Measurements from ENCODE around the gene HOXC12.

Gene HOXC12

GRCh38 chr12:53940443-53941014 is 14.2 kb upstream of the HOXC12 start:
- no peak for DNase-seq (ENCODE audit: low read depth in 2 of 2, low spot score in 1 of 2)

DNA sequence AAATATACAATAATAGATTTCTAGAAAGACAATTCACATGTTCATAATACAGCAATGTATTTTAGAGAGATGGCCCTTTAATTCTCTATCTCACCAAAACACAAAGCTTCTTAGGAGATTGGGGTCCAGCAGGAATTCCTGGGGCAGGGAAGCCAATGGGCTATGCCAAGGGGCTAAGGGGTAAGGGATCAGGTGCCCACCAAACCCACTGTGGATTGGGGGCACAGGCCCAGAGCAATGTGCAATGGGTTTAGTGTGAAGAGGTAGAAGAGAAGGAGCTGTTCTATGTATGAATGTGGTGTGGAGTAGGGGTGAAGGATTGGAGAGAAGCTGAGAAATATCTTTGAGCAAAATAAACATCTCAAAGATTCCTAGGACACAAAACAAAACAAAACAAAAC is 13.5 kb upstream of the HOXC12 start:
- DNase-seq (ENCODE audit: low read depth in 2 of 2, low spot score in 1 of 2) = no peak

GRCh38 chr12:53941750-53942149 is 13.0 kb upstream of the HOXC12 start:
- no peak for DNase-seq (ENCODE audit: low read depth in 2 of 2, low spot score in 1 of 2)

DNA sequence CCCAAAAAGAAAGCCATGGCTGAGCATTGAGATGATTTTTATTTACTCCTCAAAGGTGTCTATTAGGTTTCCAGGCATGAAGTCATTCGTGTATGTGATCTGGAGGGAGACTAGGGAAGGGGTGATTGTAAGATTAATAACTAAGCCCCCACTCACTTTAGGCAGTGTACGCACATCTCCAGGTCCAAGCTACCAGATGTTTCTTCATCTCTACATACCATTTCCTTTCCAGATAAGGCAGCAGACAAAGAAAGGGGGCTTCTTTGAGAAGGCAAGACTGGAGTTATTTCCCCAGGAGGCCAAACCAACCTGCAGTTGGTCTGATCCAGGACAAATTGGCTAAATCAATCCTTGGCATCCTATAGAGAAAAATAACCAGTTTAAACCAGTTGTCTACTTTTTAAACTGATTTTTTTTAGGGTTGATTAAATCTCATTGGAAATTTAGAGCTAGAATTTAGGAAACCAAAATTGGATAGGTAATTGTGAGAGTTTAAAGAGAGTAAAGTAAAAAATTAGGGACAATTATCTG is 12.2 kb upstream of the HOXC12 start:
- no peak for DNase-seq (ENCODE audit: low read depth in 2 of 2, low spot score in 1 of 2)

- DNase-seq (ENCODE audit: low read depth in 2 of 2, low spot score in 1 of 2) = no peak
Measured at GRCh38 chr12:53944209-53944608, 10.5 kb upstream of the HOXC12 start.

- no peak for DNase-seq (ENCODE audit: low read depth in 2 of 2, low spot score in 1 of 2)
Measured at GRCh38 chr12:53944907-53945847, 9.5 kb upstream of the HOXC12 start.

DNA sequence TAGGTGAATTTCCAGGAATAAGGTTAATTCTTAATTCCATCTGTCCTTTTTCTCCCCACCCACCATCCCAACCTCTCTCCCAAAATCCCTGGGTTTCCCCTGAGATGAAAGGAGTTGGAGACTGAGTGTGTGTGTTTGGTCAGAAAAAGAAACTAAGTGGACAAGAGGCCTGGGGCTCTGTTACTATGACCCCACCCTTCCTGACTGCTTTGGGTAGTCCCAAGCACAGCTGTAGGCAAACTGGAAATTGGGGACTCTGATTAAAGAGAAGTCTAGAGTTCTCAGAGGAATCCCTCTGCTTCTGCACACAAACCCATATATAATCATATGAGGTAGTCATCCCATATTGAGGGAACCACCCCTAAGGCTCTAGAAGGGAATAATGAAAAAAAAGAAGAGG is 7.0 kb upstream of the HOXC12 start:
- no peak for DNase-seq (ENCODE audit: low read depth in 2 of 2, low spot score in 1 of 2)

DNA sequence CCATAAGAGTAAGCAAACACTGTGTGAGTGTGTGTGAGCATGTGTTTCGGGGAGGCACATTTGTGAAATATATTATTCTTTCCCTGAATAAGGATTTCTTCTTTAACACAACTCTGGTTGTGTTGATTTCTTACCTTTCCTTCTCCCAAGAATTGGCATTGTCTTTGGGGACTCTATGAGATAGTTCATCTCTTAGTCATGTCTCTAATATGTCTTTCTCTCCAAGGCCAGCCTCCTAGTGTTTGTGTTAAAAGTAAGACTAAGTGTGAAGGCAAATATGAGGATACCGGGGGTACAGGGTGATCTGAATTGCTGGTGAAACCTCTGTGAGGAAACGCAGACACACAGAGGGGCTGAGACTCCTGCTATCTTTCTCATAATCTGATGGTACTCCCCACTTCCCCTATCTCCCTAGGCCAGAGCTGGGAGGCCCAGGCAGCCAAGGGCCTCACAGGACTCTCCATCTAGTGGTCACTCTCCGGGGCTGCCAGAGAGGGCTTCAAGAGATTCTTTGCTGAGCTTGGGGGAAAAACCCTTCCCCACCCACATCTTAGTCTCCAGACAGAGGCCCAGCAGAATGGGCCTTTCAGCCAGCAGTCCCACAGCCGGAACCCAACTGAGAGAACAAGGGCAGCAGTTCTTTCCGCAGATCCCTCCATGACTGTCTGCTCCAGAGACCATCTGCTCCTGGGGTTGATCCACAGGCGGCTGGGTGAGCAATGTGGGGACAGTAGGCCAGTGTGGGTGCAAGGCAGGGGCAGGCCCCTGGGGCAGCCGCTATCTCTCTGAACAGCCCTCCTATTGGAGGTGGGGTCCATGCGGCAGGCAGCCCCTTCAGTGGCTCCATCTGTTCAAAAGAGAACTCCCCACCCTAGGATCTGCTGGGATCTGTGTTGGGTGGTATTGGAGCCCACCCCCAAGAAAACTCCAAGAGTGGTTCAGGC is 5.8 kb upstream of the HOXC12 start:
- DNase-seq (ENCODE audit: low read depth in 2 of 2, low spot score in 1 of 2) = no peak

- no peak for DNase-seq (ENCODE audit: low read depth in 2 of 2, low spot score in 1 of 2)
Measured at GRCh38 chr12:53949631-53950436, 4.9 kb upstream of the HOXC12 start.

- no peak for DNase-seq (ENCODE audit: low read depth in 2 of 2, low spot score in 1 of 2)
Measured at GRCh38 chr12:53950437-53950773, 4.3 kb upstream of the HOXC12 start.

DNA sequence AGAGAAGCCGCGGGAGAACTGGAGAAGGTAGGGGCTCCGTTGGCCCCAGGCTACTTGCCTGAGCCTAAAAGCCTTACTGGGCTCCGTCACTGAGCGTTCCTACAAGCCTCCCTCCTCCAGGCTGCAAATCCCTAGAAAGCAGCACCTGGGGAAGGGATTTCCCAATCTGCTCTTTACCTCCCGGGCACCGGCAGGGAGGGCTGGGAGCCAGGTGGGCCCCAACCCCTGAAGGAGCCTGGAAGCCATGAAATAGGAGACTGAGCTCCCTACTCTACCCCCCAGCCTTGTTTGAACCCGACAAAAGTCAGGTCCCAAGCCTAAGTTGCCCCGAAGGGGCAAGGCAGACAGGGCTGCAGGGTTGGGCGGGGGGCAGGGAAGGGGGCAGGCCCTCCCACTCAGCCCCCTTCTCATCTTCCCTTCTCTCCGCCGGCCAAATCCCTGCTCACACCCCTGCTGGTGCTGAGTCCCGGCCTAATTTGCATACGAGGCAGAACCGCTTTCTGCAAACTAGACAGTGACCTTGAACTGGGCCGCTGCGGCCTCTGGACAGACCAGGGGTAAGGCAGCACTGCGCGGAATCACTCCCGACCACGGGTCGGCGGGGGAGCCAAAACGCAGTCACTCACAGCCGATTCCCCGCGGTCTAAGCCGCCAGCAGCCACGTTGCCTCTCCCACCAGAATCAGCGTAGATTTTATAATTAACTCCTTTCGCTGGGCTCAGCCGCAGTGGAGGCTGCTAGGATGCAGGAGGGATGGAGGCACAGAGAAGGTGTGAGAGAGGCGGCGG is 3.7 kb upstream of the HOXC12 start:
- DNase-seq (ENCODE audit: low read depth in 2 of 2, low spot score in 1 of 2) = no peak

DNA sequence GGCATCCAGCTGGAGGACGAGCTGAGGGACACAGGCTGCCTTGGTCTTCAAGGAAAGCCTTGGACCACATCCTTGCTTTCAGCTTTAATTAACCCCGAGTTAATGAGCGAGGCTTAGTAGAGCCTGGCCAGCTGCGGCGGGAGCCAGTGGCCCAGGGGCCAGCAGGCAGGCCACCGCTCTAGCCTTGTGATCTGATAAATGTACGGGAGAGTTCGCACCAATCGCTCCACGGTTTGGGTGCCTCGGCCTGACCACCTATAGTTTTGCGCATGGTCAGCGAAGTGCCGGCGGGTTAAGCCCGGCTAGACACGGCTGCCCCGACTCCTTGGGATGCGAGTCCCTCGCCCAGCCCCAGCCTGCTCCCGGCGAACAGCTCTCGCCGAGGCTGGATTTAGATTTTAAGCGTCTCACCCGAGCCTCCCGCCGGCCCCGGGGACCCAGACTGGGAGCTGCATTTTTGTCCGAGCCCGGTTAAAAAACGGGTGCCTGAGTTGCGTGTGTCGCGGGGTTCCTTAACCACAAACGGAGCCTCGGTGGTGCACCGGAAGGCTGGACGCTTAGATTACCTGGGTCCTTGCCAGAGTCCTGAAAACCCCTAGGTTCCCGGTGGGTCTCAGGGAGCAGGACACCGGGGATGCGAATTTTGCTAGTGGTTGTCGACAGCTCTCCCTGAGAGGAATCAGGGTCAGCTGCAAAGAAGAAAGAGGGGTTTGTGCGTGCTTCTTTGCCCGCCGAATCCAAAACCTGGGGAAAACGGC is 2.9 kb upstream of the HOXC12 start:
- DNase-seq (ENCODE audit: low read depth in 2 of 2, low spot score in 1 of 2) = no peak

DNA sequence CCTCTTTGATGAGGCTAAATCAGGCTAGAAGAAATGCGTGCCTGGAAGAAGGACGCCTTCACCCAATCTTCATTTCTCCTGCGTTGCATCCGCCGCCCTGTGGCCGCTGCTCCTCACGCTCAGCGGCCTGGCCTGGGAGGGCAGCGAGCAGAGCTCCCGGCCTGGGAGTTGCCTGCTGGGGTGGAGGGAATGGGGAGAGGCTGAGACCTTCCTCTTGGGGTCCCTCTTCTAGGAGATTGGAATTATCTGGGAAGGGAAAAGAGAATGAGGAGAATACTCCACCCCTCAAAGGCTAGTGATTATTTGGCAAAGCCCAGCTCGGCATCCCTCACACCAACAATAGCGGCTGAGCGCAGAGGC is 2.4 kb upstream of the HOXC12 start:
- DNase-seq (ENCODE audit: low read depth in 2 of 2, low spot score in 1 of 2) = no peak

DNA sequence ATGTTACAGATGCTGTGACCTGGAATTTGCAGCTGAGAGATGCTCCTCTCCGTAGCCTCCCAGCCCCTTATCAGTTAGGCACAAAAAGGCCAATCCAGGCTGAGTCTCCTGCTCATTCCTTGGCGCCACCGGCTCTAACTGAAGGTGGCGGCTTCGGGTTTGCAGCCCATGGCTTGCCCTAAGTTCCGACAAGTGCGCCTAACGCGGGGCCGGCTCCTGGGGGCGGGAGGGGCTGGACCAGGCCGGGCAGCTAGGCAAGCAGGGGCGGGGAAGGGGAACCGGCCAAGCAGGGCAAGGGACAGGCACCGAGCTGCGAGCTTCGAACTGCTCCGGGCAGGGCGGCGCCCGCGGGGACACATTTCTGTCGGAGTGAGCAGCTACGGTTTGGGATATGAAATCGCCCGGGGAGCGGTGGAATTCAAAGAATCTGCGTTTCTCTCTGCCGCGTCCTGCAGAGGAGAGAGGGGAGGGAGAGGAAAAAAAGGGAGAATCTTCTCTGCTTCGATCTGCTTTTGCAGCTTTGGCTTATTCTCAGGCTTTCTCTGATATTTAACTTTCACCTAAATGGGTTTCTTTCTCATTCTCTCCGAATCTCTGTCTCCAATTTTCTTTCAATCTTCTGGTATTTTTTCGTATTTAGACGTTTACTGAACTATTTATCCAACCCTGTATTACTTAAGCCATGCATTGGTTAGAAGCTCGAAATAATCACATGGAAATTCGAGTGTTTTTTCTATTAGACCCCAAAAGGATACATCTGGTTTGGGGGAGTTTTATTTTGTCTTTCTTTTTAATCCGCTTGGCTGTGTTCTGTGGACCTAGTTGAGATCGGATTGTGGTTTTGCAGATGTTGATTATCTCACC is 1.6 kb upstream of the HOXC12 start:
- DNase-seq (ENCODE audit: low read depth in 2 of 2, low spot score in 1 of 2) = no peak

GRCh38 chr12:53953831-53954693 is 641 bp upstream of the HOXC12 start:
- no peak for DNase-seq (ENCODE audit: low read depth in 2 of 2, low spot score in 1 of 2)

DNA sequence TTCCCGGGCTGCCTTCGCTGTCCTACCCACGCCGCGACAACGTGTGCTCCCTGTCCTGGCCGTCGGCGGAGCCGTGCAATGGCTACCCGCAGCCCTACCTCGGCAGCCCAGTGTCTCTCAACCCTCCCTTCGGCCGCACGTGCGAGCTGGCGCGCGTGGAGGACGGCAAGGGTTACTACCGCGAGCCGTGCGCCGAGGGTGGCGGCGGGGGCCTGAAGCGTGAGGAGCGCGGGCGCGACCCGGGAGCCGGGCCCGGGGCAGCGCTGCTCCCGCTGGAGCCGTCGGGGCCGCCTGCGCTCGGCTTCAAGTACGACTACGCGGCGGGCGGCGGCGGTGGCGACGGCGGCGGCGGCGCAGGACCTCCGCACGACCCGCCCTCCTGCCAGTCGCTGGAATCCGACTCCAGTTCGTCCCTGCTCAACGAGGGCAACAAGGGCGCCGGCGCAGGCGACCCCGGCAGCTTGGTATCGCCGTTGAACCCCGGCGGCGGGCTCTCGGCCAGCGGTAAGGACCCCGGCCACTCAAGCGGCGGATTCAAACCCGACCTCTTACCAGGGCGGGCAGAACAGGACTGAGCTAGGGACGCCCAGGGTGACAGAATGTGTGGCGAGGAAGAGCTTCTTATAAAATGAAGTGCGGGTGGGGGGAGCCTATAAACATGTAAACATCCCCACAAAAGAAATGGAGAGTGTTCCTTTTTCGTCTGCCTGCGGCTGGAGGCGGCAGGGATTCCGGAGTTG is 503 bp downstream of the HOXC12 start:
- DNase-seq (ENCODE audit: low read depth in 2 of 2, low spot score in 1 of 2) = no peak

Measured in stimulated activated CD8-positive, alpha-beta memory T cell treated with anti-CD3 and anti-CD28 coated beads, Interleukin-4, amount 100 ng/mL, for 1 hour (primary cell).